ENCODE measurements around the gene DSCAM.

DSCAM gene

DNA sequence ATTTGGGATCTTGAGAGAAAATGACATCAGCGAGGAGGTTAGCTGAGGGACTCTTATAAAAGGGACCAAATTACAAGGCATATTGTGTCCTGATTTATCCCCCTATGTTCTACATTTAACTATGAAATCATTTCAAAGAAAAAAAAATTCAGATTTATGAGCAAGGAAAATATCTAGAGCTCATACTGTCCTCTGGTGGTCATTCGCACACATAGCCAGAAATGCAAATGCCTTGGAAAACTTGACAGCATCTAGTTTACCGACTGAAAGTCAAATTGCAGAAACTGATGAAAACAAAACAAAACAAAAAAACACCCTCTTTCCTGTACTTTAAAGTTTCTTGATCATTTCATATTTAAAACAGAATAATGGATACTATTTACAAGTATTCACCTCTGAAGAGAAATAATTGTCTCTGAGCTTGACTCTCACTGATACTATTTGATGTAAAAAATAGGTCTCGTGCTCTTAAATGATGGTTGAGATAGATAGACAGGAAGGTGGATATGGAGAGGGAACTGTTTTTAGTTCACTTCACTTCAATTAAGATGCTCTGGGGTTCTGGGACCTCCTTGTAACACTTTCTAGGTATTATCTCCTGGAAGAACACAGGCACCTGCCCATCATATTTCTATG, 725.9 kb downstream of the DSCAM start:
- no peaks in the 10 kb centered on the region for H3K4me1 ChIP-seq (ENCODE audit: control insufficient read depth, insufficient read depth, low read length)
- H3K4me3 ChIP-seq (ENCODE audit: low read depth, low read length): no peak overlapping the region
- no peaks in the 10 kb centered on the region for H3K36me3 ChIP-seq (ENCODE audit: control insufficient read depth, insufficient read depth, low read length)
- H3K9ac ChIP-seq (ENCODE audit: low read depth, low read length): no peak overlapping the region
- no peaks in the 10 kb centered on the region for H3K27me3 ChIP-seq (ENCODE audit: control insufficient read depth, insufficient read depth, low read length)
- no peaks in the 10 kb centered on the region for H3K9me3 ChIP-seq (ENCODE audit: control insufficient read depth, insufficient read depth, low read length)

DNA sequence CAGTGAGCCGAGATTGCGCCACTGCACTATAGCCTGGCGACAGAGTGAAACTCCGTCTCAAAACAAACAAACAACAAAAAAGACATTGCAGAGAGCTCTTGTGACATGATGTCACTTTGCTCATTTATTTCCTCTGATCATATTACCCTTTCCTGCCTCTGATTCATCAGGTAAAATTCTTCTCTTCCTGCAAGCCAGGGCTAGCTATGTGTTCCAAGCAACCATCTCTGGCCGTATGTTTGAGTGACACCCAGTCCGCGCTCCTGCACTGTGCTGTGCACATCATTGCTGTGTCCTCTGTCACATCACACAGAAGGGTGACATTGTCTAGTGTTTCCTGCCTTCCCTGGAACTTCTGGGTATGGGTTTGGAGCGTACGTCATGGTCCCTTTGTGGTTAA, 728.4 kb downstream of the DSCAM start:
- Histone ChIP-seq H3K27me3 (ENCODE audit: control insufficient read depth, insufficient read depth, low read length) (no peaks in the 10 kb centered on the region), H3K9me3 (ENCODE audit: control insufficient read depth, insufficient read depth, low read length) (no peaks in the 10 kb centered on the region), H3K9ac (ENCODE audit: low read depth, low read length) (no peak overlapping the region), H3K4me1 (ENCODE audit: control insufficient read depth, insufficient read depth, low read length) (no peaks in the 10 kb centered on the region), H3K36me3 (ENCODE audit: control insufficient read depth, insufficient read depth, low read length) (no peaks in the 10 kb centered on the region), H3K4me3 (ENCODE audit: low read depth, low read length) (no peak overlapping the region)

DNA sequence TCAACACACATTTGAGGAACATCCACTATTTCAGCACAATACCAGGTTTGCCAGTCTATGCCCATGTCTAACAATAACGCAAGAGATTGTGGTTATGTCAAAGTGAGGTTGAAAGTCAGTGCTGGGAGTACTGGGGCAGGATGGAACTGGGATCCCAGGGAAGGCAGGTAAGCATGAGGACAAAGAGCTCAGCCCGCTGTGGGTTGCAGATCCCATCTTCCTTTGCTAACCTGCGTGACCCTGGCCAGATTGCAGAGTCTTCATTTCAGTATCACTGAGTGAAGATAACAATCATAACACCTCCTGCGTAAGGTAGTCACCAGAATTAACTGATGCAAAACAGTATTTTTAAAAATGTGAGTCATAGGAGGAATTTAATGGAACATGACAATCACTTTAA, 729.7 kb downstream of the DSCAM start:
- no peak overlapping the region for H3K4me3 ChIP-seq (ENCODE audit: low read depth, low read length)

DNA sequence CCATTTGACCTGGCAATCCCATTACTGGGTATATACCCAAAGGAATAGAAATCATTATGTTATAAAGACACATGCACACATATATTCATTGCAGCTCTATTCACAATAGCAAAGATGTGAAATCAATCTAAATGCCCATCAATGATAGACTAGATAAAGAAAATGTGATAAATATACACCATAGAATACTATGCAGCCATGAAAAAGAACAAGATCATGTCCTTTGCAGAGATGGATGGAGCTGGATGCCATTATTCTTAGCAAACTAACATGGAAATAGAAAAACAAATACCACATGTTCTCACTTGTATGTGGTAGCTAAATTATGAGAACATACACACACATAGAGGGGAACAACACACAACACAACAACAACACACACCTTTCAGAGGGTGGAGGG, 731.2 kb downstream of the DSCAM start:
- Histone ChIP-seq H3K4me1 (ENCODE audit: control insufficient read depth, insufficient read depth, low read length) (no peaks in the 10 kb centered on the region), H3K4me3 (ENCODE audit: low read depth, low read length) (no peak overlapping the region), H3K9me3 (ENCODE audit: control insufficient read depth, insufficient read depth, low read length) (no peaks in the 10 kb centered on the region), H3K27me3 (ENCODE audit: control insufficient read depth, insufficient read depth, low read length) (no peaks in the 10 kb centered on the region), H3K36me3 (ENCODE audit: control insufficient read depth, insufficient read depth, low read length) (no peaks in the 10 kb centered on the region), H3K9ac (ENCODE audit: low read depth, low read length) (no peak overlapping the region)

More for the DNA sequence above, 729.7 kb downstream of the DSCAM start:
- H3K9me3 ChIP-seq (ENCODE audit: control insufficient read depth, insufficient read depth, low read length): no peaks in the 10 kb centered on the region
- H3K9ac ChIP-seq (ENCODE audit: low read depth, low read length): no peak overlapping the region
- no peaks in the 10 kb centered on the region for H3K27me3 ChIP-seq (ENCODE audit: control insufficient read depth, insufficient read depth, low read length)
- no peaks in the 10 kb centered on the region for H3K4me1 ChIP-seq (ENCODE audit: control insufficient read depth, insufficient read depth, low read length)
- H3K36me3 ChIP-seq (ENCODE audit: control insufficient read depth, insufficient read depth, low read length): no peaks in the 10 kb centered on the region

DNA sequence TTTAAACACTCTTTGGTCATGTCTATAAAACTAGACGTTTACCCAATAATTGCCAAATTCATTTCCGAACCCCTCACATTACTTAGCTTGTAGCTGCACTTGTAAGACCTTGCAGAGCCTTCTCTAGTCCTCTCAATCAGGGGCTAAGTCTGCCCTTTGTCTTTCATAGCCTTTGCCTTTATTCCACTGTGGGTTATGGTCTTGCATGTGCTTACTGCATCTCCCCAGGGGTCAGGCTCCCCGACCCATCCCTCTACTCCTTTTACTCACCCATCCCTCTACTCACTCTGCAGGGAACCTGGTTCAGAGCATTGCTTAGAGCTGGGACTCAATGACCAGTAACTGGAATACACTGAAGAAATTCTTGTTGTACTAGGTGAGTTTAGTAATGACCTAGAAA, 744.3 kb downstream of the DSCAM start:
- Histone ChIP-seq H3K36me3 (ENCODE audit: control insufficient read depth, insufficient read depth, low read length) (no peaks in the 10 kb centered on the region), H3K9me3 (ENCODE audit: control insufficient read depth, insufficient read depth, low read length) (no peaks in the 10 kb centered on the region), H3K9ac (ENCODE audit: low read depth, low read length) (no peak overlapping the region), H3K4me1 (ENCODE audit: control insufficient read depth, insufficient read depth, low read length) (no peaks in the 10 kb centered on the region), H3K27me3 (ENCODE audit: control insufficient read depth, insufficient read depth, low read length) (no peaks in the 10 kb centered on the region), H3K4me3 (ENCODE audit: low read depth, low read length) (no peak overlapping the region)

DNA sequence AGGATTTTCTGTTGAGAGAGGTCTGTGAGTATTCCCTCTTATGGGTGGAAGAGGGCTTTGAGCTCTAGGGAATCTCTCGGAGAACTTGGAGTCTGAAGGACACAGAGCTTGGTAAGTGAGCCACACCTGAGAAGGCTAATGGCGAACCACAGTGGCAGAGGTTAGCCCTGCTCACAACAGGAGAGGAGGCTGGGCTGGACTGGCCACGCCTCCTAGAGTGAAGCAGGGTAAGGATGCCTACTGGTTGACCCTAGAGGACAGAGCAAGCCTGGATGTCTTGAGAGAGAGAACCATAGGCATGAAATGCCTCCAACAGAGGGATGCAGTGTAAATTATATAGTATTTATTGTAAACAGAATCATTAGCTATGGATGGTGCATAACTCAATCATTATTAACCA, 747.1 kb downstream of the DSCAM start:
- Histone ChIP-seq H3K27me3 (ENCODE audit: control insufficient read depth, insufficient read depth, low read length) (no peaks in the 10 kb centered on the region), H3K9me3 (ENCODE audit: control insufficient read depth, insufficient read depth, low read length) (no peaks in the 10 kb centered on the region), H3K4me3 (ENCODE audit: low read depth, low read length) (no peak overlapping the region), H3K9ac (ENCODE audit: low read depth, low read length) (no peak overlapping the region), H3K36me3 (ENCODE audit: control insufficient read depth, insufficient read depth, low read length) (no peaks in the 10 kb centered on the region), H3K4me1 (ENCODE audit: control insufficient read depth, insufficient read depth, low read length) (no peaks in the 10 kb centered on the region)

DNA sequence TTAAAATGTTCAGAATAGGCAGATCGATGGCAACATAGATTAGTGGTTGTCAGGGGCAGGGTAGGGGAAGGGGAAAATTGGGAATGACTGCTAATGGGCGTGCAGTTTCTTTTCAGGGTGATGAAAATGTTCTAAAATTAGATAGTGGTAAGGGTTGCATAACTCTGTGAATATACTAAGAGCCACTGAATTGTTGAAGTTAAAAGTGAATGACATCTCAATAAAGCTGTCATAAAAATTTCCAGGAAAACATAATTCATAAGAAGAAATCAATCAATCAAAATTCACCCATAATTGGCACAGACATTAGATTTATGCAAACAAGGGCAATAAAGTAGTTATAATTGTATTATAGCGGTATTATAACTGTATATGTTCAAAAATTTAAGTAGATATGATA, 751.5 kb downstream of the DSCAM start:
- no peaks in the 10 kb centered on the region for H3K36me3 ChIP-seq (ENCODE audit: control insufficient read depth, insufficient read depth, low read length)
- no peak overlapping the region for H3K9ac ChIP-seq (ENCODE audit: low read depth, low read length)
- no peak overlapping the region for H3K4me3 ChIP-seq (ENCODE audit: low read depth, low read length)
- H3K4me1 ChIP-seq (ENCODE audit: control insufficient read depth, insufficient read depth, low read length): no peaks in the 10 kb centered on the region
- H3K9me3 ChIP-seq (ENCODE audit: control insufficient read depth, insufficient read depth, low read length): no peaks in the 10 kb centered on the region
- H3K27me3 ChIP-seq (ENCODE audit: control insufficient read depth, insufficient read depth, low read length): no peaks in the 10 kb centered on the region

DNA sequence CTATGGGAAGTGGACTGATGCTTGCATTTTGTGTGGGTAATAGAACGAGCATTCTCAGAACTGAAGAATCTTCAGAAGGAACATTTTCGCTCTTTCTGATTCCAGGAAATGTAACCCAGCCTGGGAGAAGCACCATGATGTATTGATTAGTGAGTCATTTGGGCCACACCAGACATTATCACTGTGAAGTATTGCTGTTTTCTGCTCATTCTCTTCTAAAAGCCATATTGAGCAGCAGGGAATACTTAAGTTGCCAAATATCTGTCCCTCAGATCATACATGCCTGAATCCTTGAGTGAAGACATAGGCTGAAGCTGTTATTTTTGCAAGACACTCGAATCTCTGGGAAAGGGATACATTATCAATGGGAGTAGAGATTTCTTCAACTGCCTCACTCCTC, 766.6 kb downstream of the DSCAM start:
- Histone ChIP-seq H3K4me3 (ENCODE audit: low read depth, low read length) (no peak overlapping the region), H3K36me3 (ENCODE audit: control insufficient read depth, insufficient read depth, low read length) (no peaks in the 10 kb centered on the region), H3K27me3 (ENCODE audit: control insufficient read depth, insufficient read depth, low read length) (no peaks in the 10 kb centered on the region), H3K4me1 (ENCODE audit: control insufficient read depth, insufficient read depth, low read length) (no peaks in the 10 kb centered on the region), H3K9me3 (ENCODE audit: control insufficient read depth, insufficient read depth, low read length) (no peaks in the 10 kb centered on the region), H3K9ac (ENCODE audit: low read depth, low read length) (no peak overlapping the region)

DNA sequence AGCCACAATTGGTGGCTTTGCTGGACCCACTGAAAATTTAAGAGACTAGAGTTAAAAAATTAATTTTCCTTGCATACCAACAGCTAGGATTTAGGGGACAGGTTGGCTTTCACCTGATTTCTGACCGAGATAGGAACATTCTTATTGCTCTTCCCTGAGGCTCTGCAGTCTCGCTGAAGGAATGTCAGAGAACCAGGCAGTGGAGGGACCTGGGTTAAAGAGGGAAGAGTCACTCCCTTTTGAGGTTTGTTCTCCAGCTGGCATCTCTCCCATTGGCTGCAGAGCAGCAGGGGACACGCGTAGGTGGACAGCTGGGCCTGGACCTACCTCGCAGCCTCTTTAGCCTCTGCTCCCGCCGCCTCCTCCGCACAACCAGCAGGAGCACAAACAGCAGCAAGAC, 772.2 kb downstream of the DSCAM start:
- H3K9ac ChIP-seq (ENCODE audit: low read depth, low read length): no peak overlapping the region
- H3K36me3 ChIP-seq (ENCODE audit: control insufficient read depth, insufficient read depth, low read length): no peaks in the 10 kb centered on the region
- H3K4me1 ChIP-seq (ENCODE audit: control insufficient read depth, insufficient read depth, low read length): no peaks in the 10 kb centered on the region
- H3K4me3 ChIP-seq (ENCODE audit: low read depth, low read length): no peak overlapping the region
- no peaks in the 10 kb centered on the region for H3K9me3 ChIP-seq (ENCODE audit: control insufficient read depth, insufficient read depth, low read length)
- no peaks in the 10 kb centered on the region for H3K27me3 ChIP-seq (ENCODE audit: control insufficient read depth, insufficient read depth, low read length)

DNA sequence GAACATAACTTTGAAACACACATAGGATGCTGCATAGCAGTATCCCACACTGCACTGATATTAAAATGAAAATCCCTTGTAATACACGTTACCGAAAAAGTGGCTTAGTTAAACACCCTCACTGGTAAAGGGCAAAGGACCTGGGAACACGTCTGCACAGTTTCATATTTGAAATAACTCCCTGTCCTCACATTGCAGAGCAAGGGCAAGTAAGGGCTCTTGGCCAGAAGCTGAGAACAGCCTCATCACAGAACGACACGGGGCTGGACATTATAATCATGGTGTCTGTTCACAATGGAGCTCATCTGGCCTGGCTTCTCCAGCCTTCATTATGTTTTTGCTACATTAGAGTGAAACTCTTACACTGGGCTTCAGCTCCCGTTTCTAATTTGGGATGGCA, 772.8 kb downstream of the DSCAM start:
- no peak overlapping the region for H3K4me3 ChIP-seq (ENCODE audit: low read depth, low read length)
- H3K4me1 ChIP-seq (ENCODE audit: control insufficient read depth, insufficient read depth, low read length): no peaks in the 10 kb centered on the region
- H3K36me3 ChIP-seq (ENCODE audit: control insufficient read depth, insufficient read depth, low read length): no peaks in the 10 kb centered on the region
- no peak overlapping the region for H3K9ac ChIP-seq (ENCODE audit: low read depth, low read length)
- no peaks in the 10 kb centered on the region for H3K9me3 ChIP-seq (ENCODE audit: control insufficient read depth, insufficient read depth, low read length)
- no peaks in the 10 kb centered on the region for H3K27me3 ChIP-seq (ENCODE audit: control insufficient read depth, insufficient read depth, low read length)

DNA sequence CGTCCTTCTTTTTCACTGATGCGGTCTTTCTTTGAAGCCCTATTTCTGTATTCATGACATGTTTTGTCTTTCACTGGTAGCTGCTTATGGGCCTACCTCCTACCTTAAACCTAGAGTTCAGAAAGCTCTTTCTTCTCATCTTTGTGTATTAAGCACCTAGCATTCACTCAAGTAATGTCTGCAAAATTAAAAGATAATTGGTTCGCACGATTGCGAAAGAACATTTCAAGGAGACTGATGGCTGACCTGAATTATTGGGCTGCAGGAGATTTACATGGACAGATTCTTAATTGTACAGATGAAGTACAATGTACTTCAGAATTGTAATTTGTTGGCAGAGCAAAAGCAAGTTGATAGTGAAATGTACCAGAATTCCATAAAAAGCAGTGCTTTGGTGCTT, 773.3 kb downstream of the DSCAM start:
- Histone ChIP-seq H3K4me3 (ENCODE audit: low read depth, low read length) (no peak overlapping the region), H3K9ac (ENCODE audit: low read depth, low read length) (no peak overlapping the region), H3K4me1 (ENCODE audit: control insufficient read depth, insufficient read depth, low read length) (no peaks in the 10 kb centered on the region), H3K27me3 (ENCODE audit: control insufficient read depth, insufficient read depth, low read length) (no peaks in the 10 kb centered on the region), H3K9me3 (ENCODE audit: control insufficient read depth, insufficient read depth, low read length) (no peaks in the 10 kb centered on the region), H3K36me3 (ENCODE audit: control insufficient read depth, insufficient read depth, low read length) (no peaks in the 10 kb centered on the region)

DNA sequence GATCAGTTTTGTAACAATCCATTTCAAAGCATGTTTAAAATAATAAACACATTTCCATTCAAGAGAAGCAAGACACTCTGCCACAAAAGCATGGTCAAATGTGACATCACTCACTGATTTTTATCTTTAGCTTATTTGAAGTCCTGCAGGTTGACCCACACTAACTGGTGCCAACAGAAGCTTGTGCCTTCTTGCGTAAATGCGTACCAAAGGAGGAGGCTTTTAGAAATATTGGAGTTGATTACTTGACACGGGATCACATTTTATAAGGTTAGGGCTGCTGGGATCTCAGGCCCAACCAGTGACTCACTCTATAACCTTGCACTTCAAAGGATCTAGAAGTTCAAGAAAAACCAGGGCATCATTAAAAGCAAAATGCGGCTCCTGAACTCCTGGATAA, 776.1 kb downstream of the DSCAM start:
- H3K9me3 ChIP-seq (ENCODE audit: control insufficient read depth, insufficient read depth, low read length): no peaks in the 10 kb centered on the region
- no peaks in the 10 kb centered on the region for H3K4me1 ChIP-seq (ENCODE audit: control insufficient read depth, insufficient read depth, low read length)
- H3K4me3 ChIP-seq (ENCODE audit: low read depth, low read length): no peak overlapping the region
- no peak overlapping the region for H3K9ac ChIP-seq (ENCODE audit: low read depth, low read length)
- H3K36me3 ChIP-seq (ENCODE audit: control insufficient read depth, insufficient read depth, low read length): no peaks in the 10 kb centered on the region
- H3K27me3 ChIP-seq (ENCODE audit: control insufficient read depth, insufficient read depth, low read length): no peaks in the 10 kb centered on the region
